Caco-2 (cell line): ENCODE measurements around the gene FBXL12. TPM values are rescaled to one million over a fixed set of nuclear protein-coding genes. Genes with fewer than 3 reads are reported as not detected.
A peak's percentile ranks its signal among the peaks of the same experiment; 100 is the strongest.
"Not testable (repeated sequence)": the region's sequence is repeated elsewhere in the genome, so short reads cannot be mapped to it uniquely, and the experiment has no call there.

Experiments used
- BruUV-seq: library from RNA; stranded (reverse); fragments of 400-500 nt; replicated peaks from 2 replicates; lab custom pipeline; 2021; lab: Mats Ljungman, UMichigan
- CTCF ChIA-PET: fragments of 300-600 bp; sonication (Branson Sonifier 250); formaldehyde crosslinking; loops from one replicate; lab custom pipeline; 2022; ENCODE audit warnings: antibody characterized with exemption; lab: Charles Lee
- POLR2A ChIA-PET: fragments of 300-600 bp; sonication (Branson Sonifier 250); formaldehyde crosslinking; loops from one replicate; lab custom pipeline; 2022; ENCODE audit warnings: antibody characterized with exemption; lab: Charles Lee
- DNase-seq, 2 experiments: peaks; one replicate each; pipeline versions ENCODE4 v3.0.0 to v3.0.0-alpha.2; 2020 to 2022
- H3K27me3 ChIP-seq: replicated peaks from 2 replicates; pipeline ENCODE4 v1.6.0; 2011; ENCODE audit warnings: low read length; ENCODE audit not compliant: control insufficient read depth, insufficient read depth
- H3K36me3 ChIP-seq: 2 replicates; pipeline ENCODE4 v1.5.1; 2011; ENCODE audit warnings: low read length; ENCODE audit not compliant: control insufficient read depth, insufficient read depth
- H3K4me1 ChIP-seq: fragments of 250-450 bp; sonication (Bioruptor Pico); 2 replicates; pipeline ENCODE4 v1.5.1; 2020; ENCODE audit warnings: mild to moderate bottlenecking
- H3K4me3 ChIP-seq: 2 replicates; pipeline ENCODE4 v1.5.1; 2011; ENCODE audit warnings: low read depth, mild to moderate bottlenecking, control low read depth, low read length
- H3K9me3 ChIP-seq: fragments of 250-450 bp; sonication (Bioruptor Pico); 2 replicates; pipeline ENCODE4 v1.5.1; 2020; ENCODE audit warnings: mild to moderate bottlenecking, moderate library complexity
- H3K27ac Mint-ChIP-seq: one replicate; pipeline ENCODE4 v1.8.0; 2022; ENCODE audit warnings: mixed read lengths; ENCODE audit not compliant: unreplicated experiment
- H3K27me3 Mint-ChIP-seq: one replicate; pipeline ENCODE4 v1.8.0; 2022; ENCODE audit warnings: mixed read lengths; ENCODE audit not compliant: insufficient read depth, unreplicated experiment
- H3K36me3 Mint-ChIP-seq: one replicate; pipeline ENCODE4 v1.8.0; 2022; ENCODE audit warnings: mild to moderate bottlenecking, mixed read lengths; ENCODE audit not compliant: insufficient read depth, unreplicated experiment
- H3K4me1 Mint-ChIP-seq: one replicate; pipeline ENCODE4 v1.8.0; 2022; ENCODE audit warnings: low read depth, mixed read lengths; ENCODE audit not compliant: unreplicated experiment
- H3K4me3 Mint-ChIP-seq: one replicate; pipeline ENCODE4 v1.8.0; 2022; ENCODE audit warnings: mild to moderate bottlenecking, moderate library complexity, mixed read lengths; ENCODE audit not compliant: unreplicated experiment
- H3K9me3 Mint-ChIP-seq: one replicate; pipeline ENCODE4 v1.8.0; 2022; ENCODE audit warnings: mixed read lengths; ENCODE audit not compliant: unreplicated experiment
- CTCF ChIP-seq, 2 experiments: fragments of 200-600 bp in 1 of 2; IDR thresholded peaks; 1 replicate in 1 of 2; 2 replicates in 1 of 2; pipeline versions ENCODE4 v1.5.1 to v1.8.0; 2011 to 2022; ENCODE audit warnings: antibody characterized with exemption in 1 of 2, control low read depth in 1 of 2, inconsistent platforms in 1 of 2, low read depth in 1 of 2, low read length in 1 of 2, mild to moderate bottlenecking in 1 of 2, moderate library complexity in 1 of 2; ENCODE audit not compliant: insufficient read depth in 1 of 2, severe bottlenecking in 1 of 2, unreplicated experiment in 1 of 2
- intact Hi-C: fragments of 100-400 bp; cut with micrococcal nuclease; formaldehyde crosslinking; loops from one replicate; pipeline ENCODE4 v1.10.0; 2022; ENCODE audit not compliant: unreplicated experiment
- total RNA-seq: library from RNA; stranded (reverse); gene quantifications from 2 replicates; pipeline ENCODE4 v1.2.3, GENCODE V29; 2022

FBXL12 gene
- total RNA-seq, 1 experiment from 2014 or later: 39.9 TPM

- H3K27me3 Mint-ChIP-seq: no peaks in the 10 kb centered on the region
These were observed 26.4 kb downstream of the FBXL12 start for GRCh38 chr19:9792206-9793070.

GRCh38 chr19:9791552-9792205 is 27.2 kb downstream of the FBXL12 start:
- CTCF ChIA-PET: no interaction called here

More at GRCh38 chr19:9792206-9793070, 26.4 kb downstream of the FBXL12 start:
- Histone ChIP-seq H3K36me3 (no peaks in the 10 kb centered on the region; the same call in 1 of the 2 replicates), H3K9me3 (no peaks in the 10 kb centered on the region), H3K27me3 (no peaks in the 10 kb centered on the region), H3K4me3 (peak overlapping the region; percentile 76), H3K4me1 (peaks cover 13% of the 10 kb centered on the region)
- DNase-seq: peak; percentile 89 to 95
- peaks cover 7% of the 10 kb centered on the region for H3K4me1 Mint-ChIP-seq
- CTCF ChIA-PET: no interaction called here
- POLR2A ChIA-PET: no interaction called here
- H3K36me3 Mint-ChIP-seq: peaks cover 7% of the 10 kb centered on the region
- BruUV-seq: no TSS peak
- intact Hi-C loops: loop anchor here (1.0 to 5.0 kb wide), 4 partner anchors 8 to 470 kb away; partner anchors contain the start of genes FBXL12, ZNF559 and ZNF846
- peak overlapping the region; percentile 88 for H3K27ac Mint-ChIP-seq
- TF ChIP-seq CTCF (IDR thresholded peaks at IDR 0.05; ENCODE audit: insufficient read depth in 1 of 2, low read depth in 1 of 2, low read length in 1 of 2, severe bottlenecking in 1 of 2, unreplicated experiment in 1 of 2): no peak
- peak overlapping the region; percentile 88 for H3K4me3 Mint-ChIP-seq
- H3K9me3 Mint-ChIP-seq: no peaks in the 10 kb centered on the region

GRCh38 chr19:9791073-9791367 is 27.9 kb downstream of the FBXL12 start:
- H3K27me3 ChIP-seq, H3K4me3 ChIP-seq, DNase-seq, H3K4me1 Mint-ChIP-seq, CTCF ChIA-PET, H3K27me3 Mint-ChIP-seq, H3K9me3 ChIP-seq, H3K36me3 ChIP-seq, BruUV-seq, H3K36me3 Mint-ChIP-seq, H3K9me3 Mint-ChIP-seq: not testable (repeated sequence)
- peak overlapping the region; percentile 88 for H3K27ac Mint-ChIP-seq
- intact Hi-C loops: loop anchor here (5.0 kb wide), 1 partner anchor 469 kb away; the partner anchor contains the start of gene ZNF559
- H3K4me3 Mint-ChIP-seq: peak overlapping the region; percentile 88
- peaks cover 13% of the 10 kb centered on the region for H3K4me1 ChIP-seq
- POLR2A ChIA-PET: interaction anchor here (0.7 kb wide), 1 partner anchor 620 kb away, joined by 5 read pairs; no protein-coding TSS in a partner anchor

More at GRCh38 chr19:9791552-9792205, 27.2 kb downstream of the FBXL12 start:
- Mint-ChIP-seq H3K9me3 (no peaks in the 10 kb centered on the region), H3K4me3 (peak overlapping the region; percentile 88), H3K36me3 (peaks cover 7% of the 10 kb centered on the region), H3K27ac (peak overlapping the region; percentile 88), H3K27me3 (no peaks in the 10 kb centered on the region), H3K4me1 (peaks cover 7% of the 10 kb centered on the region)
- H3K36me3 ChIP-seq: no peaks in the 10 kb centered on the region; the same call in 1 of the 2 replicates
- H3K4me3 ChIP-seq: peak overlapping the region; percentile 76
- BruUV-seq: no TSS peak
- intact Hi-C loops: loop anchor here (1.0 to 5.0 kb wide), 4 partner anchors 7 to 469 kb away; partner anchors contain the start of genes FBXL12, ZNF559 and ZNF846
- peaks cover 13% of the 10 kb centered on the region for H3K4me1 ChIP-seq
- no peak for TF ChIP-seq CTCF (IDR thresholded peaks at IDR 0.05; ENCODE audit: insufficient read depth in 1 of 2, low read depth in 1 of 2, low read length in 1 of 2, severe bottlenecking in 1 of 2, unreplicated experiment in 1 of 2)
- H3K27me3 ChIP-seq: no peaks in the 10 kb centered on the region
- DNase-seq: peak; percentile 88 to 97
- POLR2A ChIA-PET: no interaction called here
- H3K9me3 ChIP-seq: no peaks in the 10 kb centered on the region

GRCh38 chr19:9789579-9789978 is 29.3 kb downstream of the FBXL12 start:
- peaks cover 19% of the 10 kb centered on the region for H3K36me3 Mint-ChIP-seq
- CTCF ChIA-PET: not testable (repeated sequence)

More at GRCh38 chr19:9789579-9789978, 29.3 kb downstream of the FBXL12 start:
- H3K27me3 Mint-ChIP-seq, BruUV-seq, DNase-seq, H3K36me3 ChIP-seq, intact Hi-C loops, H3K27me3 ChIP-seq, H3K4me3 ChIP-seq, POLR2A ChIA-PET, H3K9me3 Mint-ChIP-seq, H3K9me3 ChIP-seq: not testable (repeated sequence)
- Mint-ChIP-seq H3K4me1 (peaks cover 13% of the 10 kb centered on the region), H3K4me3 (peak overlapping the region; percentile 10), H3K27ac (peak overlapping the region; percentile 65)
- peaks cover 13% of the 10 kb centered on the region for H3K4me1 ChIP-seq
